Measurements from ENCODE around the gene GNPTAB. TPM values are rescaled to one million over a fixed set of nuclear protein-coding genes. Genes with fewer than 3 reads are reported as not detected.

Gene GNPTAB
- total and polyA plus RNA-seq, 2 of the 8 experiments (the other 6 are each of a cell fraction or from before 2014, with no cell fraction given): 21.5 to 51.3 TPM

DNA sequence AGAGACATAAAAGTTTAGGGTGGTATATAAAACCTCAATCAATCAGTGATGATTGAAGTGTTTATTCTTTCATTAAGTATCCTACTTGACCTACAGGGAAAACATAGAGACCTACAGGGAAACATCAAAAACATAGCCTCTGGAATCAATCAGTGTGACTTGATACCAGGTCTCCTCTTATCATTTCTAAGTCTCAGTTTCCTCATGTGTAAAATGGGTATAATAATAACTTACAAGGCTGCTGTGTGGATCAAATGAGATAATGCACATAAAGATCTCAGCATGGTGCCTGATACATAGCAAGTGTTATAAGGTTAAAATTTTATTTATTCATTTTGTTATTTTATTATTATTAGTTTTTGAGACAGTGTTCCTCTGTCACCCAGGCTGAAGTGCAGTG lies 22.2 kb upstream of the GNPTAB start:
- Histone ChIP-seq H3K4me3 (ENCODE audit: extremely low read depth in 1 of 4, insufficient read depth in 2 of 4, low read depth in 3 of 4, low read length in 4 of 4) (no peak overlapping the region), H3K27me3 (replicated peaks in 1 of 4; ENCODE audit: control insufficient read depth in 3 of 4, extremely low read depth in 1 of 4, insufficient read depth in 3 of 4, low read length in 3 of 4) (no peaks in the 10 kb centered on the region), H3K4me2 (ENCODE audit: insufficient read depth in 1 of 2, low read depth in 2 of 2, low read length in 2 of 2) (no peak overlapping the region), H2BK120ac (replicated peaks; ENCODE audit: low read depth, low read length) (no peak overlapping the region), H3K23me2 (ENCODE audit: low read depth, low read length) (no peaks in the 10 kb centered on the region), H2BK20ac (ENCODE audit: low read length) (no peak overlapping the region), H3K18ac (ENCODE audit: extremely low read depth, low read length) (no peak overlapping the region), H3K36me3 (ENCODE audit: control insufficient read depth in 2 of 4, insufficient read depth in 4 of 4, low read length in 3 of 4) (no peaks in the 10 kb centered on the region), H2AK5ac (ENCODE audit: low read depth, low read length) (no peak overlapping the region), H3K23ac (ENCODE audit: insufficient read length) (no peak overlapping the region), H3K79me2 (ENCODE audit: control insufficient read depth in 1 of 2, insufficient read depth in 2 of 2, low read length in 2 of 2) (no peaks in the 10 kb centered on the region), H3K56ac (replicated peaks; ENCODE audit: insufficient read length, low read depth, low read length) (no peak overlapping the region), H3K79me1 (ENCODE audit: low read depth, low read length) (no peaks in the 10 kb centered on the region), H4K20me1 (replicated peaks in 1 of 2; ENCODE audit: control insufficient read depth in 1 of 2, insufficient read depth in 2 of 2, low read length in 2 of 2) (no peaks in the 10 kb centered on the region), H3K9me3 (ENCODE audit: insufficient read depth in 2 of 2, low read depth in 1 of 2, low read length in 1 of 2) (no peaks in the 10 kb centered on the region), H2BK12ac (ENCODE audit: low read depth, low read length) (no peak overlapping the region), H4K91ac (replicated peaks; ENCODE audit: insufficient read length, low read length) (no peak overlapping the region), H3K4ac (replicated peaks; ENCODE audit: insufficient read length, low read depth, low read length) (no peak overlapping the region), H2BK15ac (ENCODE audit: low read length) (no peak overlapping the region), H3K14ac (ENCODE audit: insufficient read length) (no peak overlapping the region), H4K8ac (ENCODE audit: extremely low read depth, insufficient read depth, low read length) (no peak overlapping the region), H3K4me1 (replicated peaks in 1 of 4; ENCODE audit: control insufficient read depth in 3 of 4, insufficient read depth in 4 of 4, low read length in 3 of 4) (no peaks in the 10 kb centered on the region), H3K9ac (replicated peaks in 1 of 4; ENCODE audit: extremely low read depth in 1 of 4, low read depth in 3 of 4, low read length in 3 of 4) (no peak overlapping the region), H3K27ac (ENCODE audit: low read depth, low read length) (no peak overlapping the region), H2BK5ac (ENCODE audit: low read depth, low read length) (no peak overlapping the region), H2AFZ (ENCODE audit: low read length) (no peak overlapping the region), H4K5ac (ENCODE audit: insufficient read length, low read depth, low read length) (no peak overlapping the region)
- ChIA-PET CTCF (ENCODE audit: partially characterized antibody) (interaction anchor here (1.2 kb wide), 1 partner anchor 12 kb away, joined by 3 read pairs; no protein-coding TSS in a partner anchor), POLR2A (ENCODE audit: partially characterized antibody) (interaction anchor here (0.6 kb wide), 1 partner anchor 11 kb away, joined by 3 read pairs; no protein-coding TSS in a partner anchor)
- FAIRE-seq (no peak), DNase-seq (ENCODE audit: low read depth in 1 of 2, low spot score in 2 of 2) (no peak)
- TF ChIP-seq TCF12 (IDR thresholded peaks at IDR 0.05; ENCODE audit: low read depth, low read length) (no peak), SUZ12 (IDR thresholded peaks at IDR 0.05; ENCODE audit: low read length) (no peak), NANOG (IDR thresholded peaks at IDR 0.05; ENCODE audit: insufficient read depth, low read depth, low read length, poor library complexity, severe bottlenecking) (no peak), BCL11A (IDR thresholded peaks at IDR 0.05; ENCODE audit: low read depth in 2 of 2, low read length in 2 of 2) (no peak), BRCA1 (IDR thresholded peaks at IDR 0.05; ENCODE audit: low read depth, low read length) (no peak), RAD21 (IDR thresholded peaks at IDR 0.05 in 1 of 2, conservative IDR thresholded peaks at IDR 0.05 in 1 of 2; ENCODE audit: low read depth in 2 of 2, low read length in 2 of 2) (no peak), POLR2AphosphoS5 (IDR thresholded peaks at IDR 0.05; ENCODE audit: low read depth, low read length) (no peak), GTF2F1 (IDR thresholded peaks at IDR 0.05; ENCODE audit: borderline replicate concordance, low read depth, low read length) (no peak), JUND (IDR thresholded peaks at IDR 0.05; ENCODE audit: low read length) (no peak), CBX5 (IDR thresholded peaks at IDR 0.05; ENCODE audit: low read depth, low read length) (no peak)
- TF ChIP-seq, protein P1, sequence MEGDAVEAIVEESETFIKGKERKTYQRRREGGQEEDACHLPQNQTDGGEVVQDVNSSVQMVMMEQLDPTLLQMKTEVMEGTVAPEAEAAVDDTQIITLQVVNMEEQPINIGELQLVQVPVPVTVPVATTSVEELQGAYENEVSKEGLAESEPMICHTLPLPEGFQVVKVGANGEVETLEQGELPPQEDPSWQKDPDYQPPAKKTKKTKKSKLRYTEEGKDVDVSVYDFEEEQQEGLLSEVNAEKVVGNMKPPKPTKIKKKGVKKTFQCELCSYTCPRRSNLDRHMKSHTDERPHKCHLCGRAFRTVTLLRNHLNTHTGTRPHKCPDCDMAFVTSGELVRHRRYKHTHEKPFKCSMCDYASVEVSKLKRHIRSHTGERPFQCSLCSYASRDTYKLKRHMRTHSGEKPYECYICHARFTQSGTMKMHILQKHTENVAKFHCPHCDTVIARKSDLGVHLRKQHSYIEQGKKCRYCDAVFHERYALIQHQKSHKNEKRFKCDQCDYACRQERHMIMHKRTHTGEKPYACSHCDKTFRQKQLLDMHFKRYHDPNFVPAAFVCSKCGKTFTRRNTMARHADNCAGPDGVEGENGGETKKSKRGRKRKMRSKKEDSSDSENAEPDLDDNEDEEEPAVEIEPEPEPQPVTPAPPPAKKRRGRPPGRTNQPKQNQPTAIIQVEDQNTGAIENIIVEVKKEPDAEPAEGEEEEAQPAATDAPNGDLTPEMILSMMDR (IDR thresholded peaks at IDR 0.05; ENCODE audit: control extremely low read depth in 1 of 3, insufficient read depth in 1 of 3, low read depth in 1 of 3, low read length in 3 of 3): no peak
- TF ChIP-seq, protein P2, sequence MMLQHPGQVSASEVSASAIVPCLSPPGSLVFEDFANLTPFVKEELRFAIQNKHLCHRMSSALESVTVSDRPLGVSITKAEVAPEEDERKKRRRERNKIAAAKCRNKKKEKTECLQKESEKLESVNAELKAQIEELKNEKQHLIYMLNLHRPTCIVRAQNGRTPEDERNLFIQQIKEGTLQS (IDR thresholded peaks at IDR 0.05; ENCODE audit: insufficient read depth, low read depth, low read length): no peak
